OCI-LY3 (cell line): ENCODE results near the gene UQCRC1.

Experiments
- H2AFZ ChIP-seq: fragments of 200-600, 300-600 bp; shearing (Covaris generic); 2 replicates; pipeline ENCODE4 v1.6.0; 2014; ENCODE audit warnings: antibody characterized with exemption, low read depth, low read length
- H3K27ac ChIP-seq: fragments of 200-600, 300-600 bp; sonication (generic); 2 replicates; pipeline ENCODE4 v1.5.1; 2014; ENCODE audit warnings: mild to moderate bottlenecking, low read length, moderate library complexity, mixed read lengths
- H3K27me3 ChIP-seq: fragments of 200-600, 300-600 bp; sonication (generic); 2 replicates; pipeline ENCODE4 v1.6.1; 2014; ENCODE audit warnings: low read depth, low read length, mixed read lengths
- H3K36me3 ChIP-seq: fragments of 200-600, 300-600 bp; sonication (generic); replicated peaks from 2 replicates; pipeline ENCODE3; 2014; ENCODE audit warnings: low read depth, low read length, mixed read lengths
- H3K4me1 ChIP-seq: fragments of 300-600, 200-600 bp; sonication (generic); 2 replicates; pipeline ENCODE4 v1.6.1; 2014; ENCODE audit warnings: low read length, mixed read lengths
- H3K4me2 ChIP-seq: fragments of 200-600, 300-600 bp; sonication (generic); 2 replicates; pipeline ENCODE4 v1.6.1; 2014; ENCODE audit warnings: low read length, mixed read lengths
- H3K4me3 ChIP-seq: fragments of 300-600, 200-600 bp; sonication (generic); 2 replicates; pipeline ENCODE4 v1.5.1; 2014; ENCODE audit warnings: antibody characterized with exemption, mild to moderate bottlenecking, low read length, moderate library complexity
- H3K79me2 ChIP-seq: fragments of 300-600, 200-600 bp; shearing (Covaris generic); 2 replicates; pipeline ENCODE4 v1.6.1; 2014; ENCODE audit warnings: mild to moderate bottlenecking, low read length, mixed read lengths
- H3K9ac ChIP-seq: fragments of 300-600, 200-600 bp; shearing (Covaris generic); 2 replicates; pipeline ENCODE4 v1.6.0; 2014; ENCODE audit warnings: mild to moderate bottlenecking, low read length, moderate library complexity
- H3K9me3 ChIP-seq: fragments of 200-600, 300-600 bp; shearing (Covaris generic); 2 replicates; pipeline ENCODE4 v1.6.1; 2014; ENCODE audit warnings: low read length, mixed read lengths; ENCODE audit not compliant: insufficient read depth
- H4K20me1 ChIP-seq: fragments of 200-600, 300-600 bp; sonication (generic); 2 replicates; pipeline ENCODE4 v1.6.1; 2016; ENCODE audit warnings: low read length, mixed read lengths; ENCODE audit not compliant: insufficient read depth
- CTCF ChIP-seq: fragments of 200-600, 300-600 bp; sonication (generic); IDR thresholded peaks from 2 replicates; pipeline ENCODE4 v1.5.1; 2014; ENCODE audit warnings: antibody characterized with exemption, low read length, low read depth
- EZH2phosphoT487 ChIP-seq: fragments of 200-600 bp; shearing (Covaris generic); IDR thresholded peaks from 2 replicates; pipeline ENCODE4 v1.6.1; 2018; ENCODE audit warnings: antibody characterized with exemption, mixed run types, low read depth

The UQCRC1 gene

DNA sequence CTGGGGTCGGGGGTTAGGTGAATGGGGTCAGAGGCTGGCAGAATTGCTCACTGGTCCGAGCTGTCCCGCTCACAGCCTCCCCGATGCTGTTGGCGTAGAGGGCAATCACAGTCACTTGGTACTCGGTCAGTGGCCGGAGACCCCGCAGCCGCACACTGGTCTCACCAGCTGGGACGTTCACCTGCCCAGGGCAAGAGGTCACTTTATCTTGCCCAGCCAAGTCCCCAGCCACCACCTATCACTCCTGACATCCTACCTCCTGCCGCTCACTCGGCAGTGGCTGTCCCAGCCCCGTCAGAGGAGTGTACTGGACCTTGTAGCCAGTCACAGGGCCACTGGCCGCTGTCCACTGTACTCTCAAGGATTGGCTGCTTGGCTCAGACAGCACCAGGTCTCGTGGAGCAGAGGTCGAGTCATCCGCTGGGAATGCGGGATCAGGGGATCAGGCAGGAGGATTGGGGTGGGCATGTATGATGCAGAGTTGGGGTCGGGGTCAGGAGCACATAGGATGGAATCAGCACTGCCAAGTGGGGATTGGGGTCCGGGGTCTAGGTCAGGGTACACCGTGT, 16.8 kb downstream of the UQCRC1 start:
- no peak overlapping the region for H2AFZ ChIP-seq
- H3K9ac ChIP-seq: no peak overlapping the region
- H4K20me1 ChIP-seq: no peaks in the 10 kb centered on the region
- no peaks in the 10 kb centered on the region for H3K9me3 ChIP-seq
- H3K4me2 ChIP-seq: no peak overlapping the region
- no peak overlapping the region for H3K4me3 ChIP-seq
- H3K4me1 ChIP-seq: no peaks in the 10 kb centered on the region
- TF ChIP-seq EZH2phosphoT487: no peak
- TF ChIP-seq CTCF: no peak
- H3K79me2 ChIP-seq: no peaks in the 10 kb centered on the region
- H3K27me3 ChIP-seq: no peaks in the 10 kb centered on the region
- H3K27ac ChIP-seq: no peak overlapping the region
- H3K36me3 ChIP-seq: peaks cover 3% of the 10 kb centered on the region

DNA sequence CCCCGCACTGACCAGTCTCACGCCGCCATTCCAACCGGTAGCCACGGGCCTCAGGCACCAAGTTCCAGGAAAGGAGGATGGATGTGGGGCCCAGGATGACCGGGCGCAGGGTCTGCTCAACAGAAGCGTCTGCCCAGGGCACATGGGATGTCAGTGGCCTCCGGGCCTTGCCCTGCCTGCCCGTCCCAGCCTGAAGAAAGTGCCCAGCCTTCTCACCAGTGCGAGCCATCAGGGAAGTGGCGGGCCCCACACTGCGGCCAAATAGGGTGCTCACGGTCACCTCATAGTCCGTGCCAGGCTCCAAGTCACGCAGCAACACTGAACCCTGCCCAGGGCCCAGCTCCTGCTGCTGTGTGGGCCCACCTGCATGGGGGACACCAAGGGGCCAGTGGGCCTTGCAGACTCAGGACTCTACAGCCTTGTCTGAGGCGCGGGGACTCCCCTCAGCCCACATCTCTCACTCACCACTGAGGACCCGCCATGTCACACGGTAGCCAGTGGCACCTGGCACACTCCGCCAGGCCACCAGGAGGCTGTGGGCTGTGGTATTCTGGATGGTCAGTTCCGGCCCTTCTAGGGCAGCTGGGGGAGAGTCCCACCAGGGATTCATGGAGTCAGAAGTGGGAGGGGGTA, 17.4 kb downstream of the UQCRC1 start:
- Histone ChIP-seq H3K36me3 (no peaks in the 10 kb centered on the region), H2AFZ (no peak overlapping the region), H3K27ac (no peak overlapping the region), H4K20me1 (no peaks in the 10 kb centered on the region), H3K9me3 (no peaks in the 10 kb centered on the region), H3K4me1 (no peaks in the 10 kb centered on the region), H3K4me2 (no peak overlapping the region), H3K4me3 (no peak overlapping the region), H3K27me3 (no peaks in the 10 kb centered on the region), H3K9ac (no peak overlapping the region), H3K79me2 (no peaks in the 10 kb centered on the region)
- TF ChIP-seq CTCF (no peak), EZH2phosphoT487 (no peak)

- H3K79me2 ChIP-seq: no peaks in the 10 kb centered on the region
- no peak overlapping the region for H3K27ac ChIP-seq
- no peak for TF ChIP-seq EZH2phosphoT487
- TF ChIP-seq CTCF: no peak
Observed at GRCh38 chr3:48591436-48591835, 18.0 kb downstream of the UQCRC1 start.

DNA sequence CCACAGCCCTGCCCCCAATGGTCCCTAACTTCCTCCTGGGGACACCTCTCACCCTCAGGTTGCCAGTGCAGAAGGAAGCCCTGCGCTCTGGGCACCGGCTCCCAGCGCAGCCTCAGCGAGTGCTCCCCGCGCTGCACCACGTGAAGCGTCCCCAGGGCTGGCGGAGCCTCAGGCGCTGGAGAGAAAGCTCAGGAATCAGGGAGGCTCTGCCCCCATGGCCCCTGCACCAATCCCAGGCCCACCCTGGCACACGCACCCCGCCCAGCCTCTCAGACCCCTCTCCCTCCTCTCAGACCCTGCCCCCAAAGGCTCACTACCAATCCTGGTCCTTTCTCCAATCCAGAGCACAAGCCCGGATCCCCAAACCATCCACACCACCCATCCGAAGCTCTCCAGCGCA, 21.2 kb downstream of the UQCRC1 start:
- no peaks in the 10 kb centered on the region for H3K36me3 ChIP-seq
- H2AFZ ChIP-seq: no peak overlapping the region
- no peaks in the 10 kb centered on the region for H3K9me3 ChIP-seq
- TF ChIP-seq CTCF: no peak
- TF ChIP-seq EZH2phosphoT487: no peak
- no peak overlapping the region for H3K9ac ChIP-seq
- no peak overlapping the region for H3K4me3 ChIP-seq
- no peak overlapping the region for H3K27ac ChIP-seq
- no peaks in the 10 kb centered on the region for H4K20me1 ChIP-seq
- no peaks in the 10 kb centered on the region for H3K27me3 ChIP-seq
- no peaks in the 10 kb centered on the region for H3K4me1 ChIP-seq
- no peak overlapping the region for H3K4me2 ChIP-seq
- H3K79me2 ChIP-seq: no peaks in the 10 kb centered on the region

More at GRCh38 chr3:48591436-48591835, 18.0 kb downstream of the UQCRC1 start:
- no peak overlapping the region for H2AFZ ChIP-seq
- H3K4me2 ChIP-seq: no peak overlapping the region
- H3K4me1 ChIP-seq: no peaks in the 10 kb centered on the region
- no peaks in the 10 kb centered on the region for H3K27me3 ChIP-seq
- no peaks in the 10 kb centered on the region for H3K36me3 ChIP-seq
- no peak overlapping the region for H3K4me3 ChIP-seq
- H4K20me1 ChIP-seq: no peaks in the 10 kb centered on the region
- no peaks in the 10 kb centered on the region for H3K9me3 ChIP-seq
- no peak overlapping the region for H3K9ac ChIP-seq
